GM12878 (cell line): ENCODE results near the gene N4BP2. TPM values are rescaled to one million over a fixed set of nuclear protein-coding genes. Genes with fewer than 3 reads are reported as not detected.

Experiments
- ATAC-seq: fragments of 200-7000 bp; cut with Tn5 transposase; 3 replicates; pipeline ENCODE4 v1.9.1; 2020; ENCODE audit warnings: mild to moderate bottlenecking, moderate library complexity
- BruUV-seq: library from RNA; stranded (reverse); fragments of 400-500 nt; replicated peaks from 2 replicates; lab custom pipeline; 2021; lab: Mats Ljungman, UMichigan
- CTCF ChIA-PET: fragments of 300-600 bp; sonication (Branson Sonifier 250); formaldehyde crosslinking; extraction: SDS; loops from one replicate; lab custom pipeline; 2021; ENCODE audit warnings: inconsistent platforms; lab: Yijun Ruan, JAX
- POLR2A ChIA-PET: fragments of 350-600 bp; formaldehyde crosslinking; extraction: SDS; loops from one replicate; lab custom pipeline; 2021; ENCODE audit warnings: inconsistent platforms; lab: Charles Lee
- RAD21 ChIA-PET: fragments of 300-600 bp; sonication (Branson Sonifier 250); formaldehyde crosslinking; loops from one replicate; lab custom pipeline; 2023; ENCODE audit warnings: antibody characterized with exemption; ENCODE audit not compliant: unreplicated experiment; lab: Charles Lee
- SMC1A ChIA-PET: fragments of 300-600 bp; sonication (Branson Sonifier 250); formaldehyde crosslinking; loops from one replicate; lab custom pipeline; 2023; ENCODE audit not compliant: unreplicated experiment, uncharacterized antibody; lab: Charles Lee
- DNase-seq: peaks from one replicate; pipeline ENCODE4 v3.0.0-alpha.2; 2011; ENCODE audit warnings: low read depth, low spot score
- FAIRE-seq: peaks from 3 replicates; lab custom pipeline; 2011; peaks lifted over from hg19 to GRCh38; lab: Jason Lieb, UNC
- H2AFZ ChIP-seq: 2 replicates; pipeline ENCODE4 v1.6.0; 2011; ENCODE audit warnings: low read depth, low read length, control low read depth; ENCODE audit not compliant: control insufficient read depth
- H3K27ac ChIP-seq: 2 replicates; pipeline ENCODE4 v1.5.1; 2011; ENCODE audit warnings: control low read depth; ENCODE audit not compliant: control insufficient read depth, insufficient read depth
- H3K27me3 ChIP-seq, 2 experiments: replicated peaks in 1 of 2; 2 replicates each; pipeline versions ENCODE4 v1.6.0 to v1.6.1; 2011; ENCODE audit warnings: low read length in 1 of 2; ENCODE audit not compliant: control insufficient read depth in 2 of 2, insufficient read depth in 2 of 2
- H3K36me3 ChIP-seq, 2 experiments: 2 replicates each; pipeline ENCODE4 v1.5.1; 2011; ENCODE audit warnings: low read length in 1 of 2; ENCODE audit not compliant: control insufficient read depth in 2 of 2, insufficient read depth in 2 of 2
- H3K4me1 ChIP-seq: 2 replicates; pipeline ENCODE4 v1.6.1; 2011; ENCODE audit warnings: mild to moderate bottlenecking, low read length, moderate library complexity, mixed read lengths; ENCODE audit not compliant: control insufficient read depth, insufficient read depth
- H3K4me2 ChIP-seq: 2 replicates; pipeline ENCODE4 v1.6.0; 2011; ENCODE audit warnings: control low read depth; ENCODE audit not compliant: control insufficient read depth, insufficient read depth
- H3K4me3 ChIP-seq: fragments of 200-600 bp; sonication (generic); 2 replicates; pipeline ENCODE4 v1.5.1; 2016
- H3K79me2 ChIP-seq: 2 replicates; pipeline ENCODE4 v1.6.0; 2011; ENCODE audit warnings: low read length; ENCODE audit not compliant: control insufficient read depth, insufficient read depth
- H3K9ac ChIP-seq: 2 replicates; pipeline ENCODE4 v1.8.0; 2011; ENCODE audit warnings: low read length, control low read depth, mixed read lengths; ENCODE audit not compliant: control insufficient read depth, insufficient read depth
- H3K9me3 ChIP-seq: replicated peaks from 3 replicates; pipeline ENCODE4 v1.5.1; 2011; ENCODE audit warnings: mild to moderate bottlenecking, low read length; ENCODE audit not compliant: control insufficient read depth, insufficient read depth
- H4K20me1 ChIP-seq: 2 replicates; pipeline ENCODE4 v1.6.0; 2011; ENCODE audit not compliant: control insufficient read depth, insufficient read depth
- CHD4 ChIP-seq: fragments of 200-600 bp; sonication (generic); IDR thresholded peaks from 2 replicates; pipeline ENCODE4 v1.6.1; 2016; ENCODE audit warnings: mild to moderate bottlenecking
- CREB1 ChIP-seq: IDR thresholded peaks from 2 replicates; pipeline ENCODE4 v1.6.1; 2012; ENCODE audit warnings: low read depth, mild to moderate bottlenecking, inconsistent platforms
- EED ChIP-seq: sonication (generic); IDR thresholded peaks from 2 replicates; pipeline ENCODE4 v1.6.1; 2016; ENCODE audit warnings: antibody characterized with exemption, low read depth
- GABPA ChIP-seq: IDR thresholded peaks from 2 replicates; pipeline ENCODE4 v1.6.1; 2014; ENCODE audit warnings: antibody characterized with exemption, low read depth, mild to moderate bottlenecking, inconsistent platforms
- HSF1 ChIP-seq: fragments of 150-350 bp; IDR thresholded peaks from 2 replicates; pipeline ENCODE4 v1.6.1; 2014; ENCODE audit warnings: mild to moderate bottlenecking, low read depth, low read length
- IKZF2 ChIP-seq, 2 experiments: fragments of 450-650 bp; IDR thresholded peaks; 2 replicates each; pipeline ENCODE4 v1.6.1; 2017; ENCODE audit warnings: mild to moderate bottlenecking in 2 of 2, moderate library complexity in 2 of 2
- KLF5 ChIP-seq: fragments of 450-650 bp; IDR thresholded peaks from 2 replicates; pipeline ENCODE4 v1.6.1; 2014; ENCODE audit warnings: mild to moderate bottlenecking; ENCODE audit not compliant: partially characterized antibody
- LARP7 ChIP-seq: fragments of 450-650 bp; IDR thresholded peaks from 2 replicates; pipeline ENCODE4 v1.6.1; 2017; ENCODE audit warnings: mild to moderate bottlenecking
- MXI1 ChIP-seq: fragments of 150-350 bp; IDR thresholded peaks from 2 replicates; pipeline ENCODE4 v1.6.1; 2011; ENCODE audit warnings: low read depth, mild to moderate bottlenecking, inconsistent platforms, low read length, improper control_type of control experiment
- POLR2AphosphoS5 ChIP-seq: IDR thresholded peaks from 2 replicates; pipeline ENCODE4 v1.6.1; 2011; ENCODE audit warnings: mild to moderate bottlenecking, low read length, inconsistent platforms
- RCOR1 ChIP-seq: conservative IDR thresholded peaks from 2 replicates; pipeline ENCODE4 v1.6.1; 2012; ENCODE audit warnings: low read depth, low read length, improper control_type of control experiment
- SMAD5 ChIP-seq: IDR thresholded peaks from 2 replicates; pipeline ENCODE4 v1.6.1; 2016; ENCODE audit warnings: antibody characterized with exemption, low read depth
- TCF3 ChIP-seq: IDR thresholded peaks from 2 replicates; pipeline ENCODE4 v1.6.1; 2012; ENCODE audit warnings: low read depth, mild to moderate bottlenecking, low read length, borderline replicate concordance; ENCODE audit not compliant: insufficient read depth
- WRNIP1 ChIP-seq: IDR thresholded peaks from 2 replicates; pipeline ENCODE4 v1.6.1; 2011; ENCODE audit warnings: low read depth, low read length, improper control_type of control experiment, borderline replicate concordance
- WGBS: methylation state at CpG from one replicate; pipeline ENCODE4 v1.1.6; 2016; ENCODE audit warnings: low lambda C conversion rate; ENCODE audit not compliant: insufficient replicate concordance, insufficient coverage; ENCODE audit errors: missing lambda C conversion rate; 5-methylcytosine and 5-hydroxymethylcytosine counted together
- in situ Hi-C: fragments of 300-500 bp; cut with MboI; formaldehyde crosslinking; loops from 9 replicates; pipeline ENCODE4 v1.14.3; 2018; ENCODE audit warnings: mixed read lengths
- intact Hi-C: fragments of 100-400 bp; cut with micrococcal nuclease; formaldehyde crosslinking; loops from one replicate; pipeline ENCODE4 v1.14.2; 2022; ENCODE audit not compliant: unreplicated experiment
- polyA plus RNA-seq, 11 experiments: library from polyadenylated mRNA; depleted of rRNA in 4 of 11; unstranded in 6 of 11; stranded (reverse) in 5 of 11; fragments of >200 nt; fragmentation: Nextera tagmentation in 4 of 11; fragmentation: Illumina TruSeq in 1 of 11; extraction: Ambion mirVana in 4 of 11; extraction: Trizol in 1 of 11; gene quantifications; 1 replicate in 1 of 11; 2 replicates in 10 of 11; pipeline versions ENCODE4 v1.2.1 to v1.2.3, GENCODE V29; 2011 to 2016; ENCODE audit warnings: inconsistent platforms in 2 of 11, missing spikeins in 2 of 11, low read depth in 1 of 11
- total RNA-seq, 4 experiments: library from RNA; depleted of rRNA in 3 of 4; stranded (reverse); fragments of >200 nt in 3 of 4; fragmentation: Illumina TruSeq in 1 of 4; extraction: Trizol in 1 of 4; gene quantifications; 2 replicates each; pipeline versions ENCODE4 v1.2.1 to v1.2.3, GENCODE V29; 2013 to 2021
- TF ChIP-seq, protein P1 (sequence below): fragments of 450-650 bp; IDR thresholded peaks from 2 replicates; pipeline ENCODE4 v1.6.1; 2016; ENCODE audit warnings: mild to moderate bottlenecking
- TF ChIP-seq, protein P2 (sequence below): IDR thresholded peaks from 2 replicates; pipeline ENCODE4 v1.6.1; 2011; ENCODE audit warnings: mild to moderate bottlenecking, low read depth, low read length, moderate library complexity; ENCODE audit not compliant: insufficient replicate concordance

Gene N4BP2
- total and polyA plus RNA-seq, 10 of the 15 experiments (the other 5 are each of a cell fraction or from before 2014, with no cell fraction given): 2.3 to 18.7 (median 10.0) TPM

GRCh38 chr4:40199179-40199670, 142.6 kb downstream of the N4BP2 start:
- H3K27me3 ChIP-seq: no peaks in the 10 kb centered on the region
- no peaks in the 10 kb centered on the region; a peak in 1 of 4 replicates for H3K36me3 ChIP-seq
- peak overlapping the region; percentile 75 for H3K4me2 ChIP-seq
- ChIA-PET RAD21 (interaction anchor here (1.3 to 18.0 kb wide), 8 partner anchors 9 to 141 kb away, joined by 5 to 356 read pairs (median 17); no protein-coding TSS in a partner anchor), SMC1A (interaction anchor here (1.0 to 20.3 kb wide), 10 partner anchors 10 to 141 kb away, joined by 3 to 374 read pairs (median 6); no protein-coding TSS in a partner anchor), POLR2A (interaction anchor here (1.0 to 12.0 kb wide), 9 partner anchors 9 to 143 kb away, joined by 4 to 214 read pairs (median 10); partner anchors contain the start of gene N4BP2), CTCF (interaction anchor here (0.7 to 2.9 kb wide), 8 partner anchors 8 to 113 kb away, joined by 3 to 17 read pairs (median 4); no protein-coding TSS in a partner anchor)
- no peak overlapping the region for H2AFZ ChIP-seq
- no peaks in the 10 kb centered on the region for H3K4me1 ChIP-seq
- no TSS peak for BruUV-seq
- peak overlapping the region; percentile 99 for H3K9ac ChIP-seq
- H3K4me3 ChIP-seq: peak overlapping the region; percentile 88
- no peak for FAIRE-seq
- no peaks in the 10 kb centered on the region for H3K9me3 ChIP-seq
- ATAC-seq: peak; percentile 5
- no peak for DNase-seq
- H3K79me2 ChIP-seq: peaks cover 98% of the 10 kb centered on the region
- no peaks in the 10 kb centered on the region for H4K20me1 ChIP-seq
- in situ Hi-C loops (loop anchor here (25.0 kb wide), 1 partner anchor 1387 kb away; the partner anchor contains the start of gene TLR1), intact Hi-C loops (loop anchor here (5.0 to 10.0 kb wide), 4 partner anchors 423 to 1154 kb away; no protein-coding TSS in a partner anchor)
- WGBS: 0% methylated on average over 6 of the region's 6 CpGs
- peak overlapping the region; percentile 92 for H3K27ac ChIP-seq
- TF ChIP-seq MXI1 (no peak), IKZF2 (IDR thresholded peaks at IDR 0.05) (no peak; a peak in 1 of 4 replicates), HSF1 (no peak), RCOR1 (no peak), SMAD5 (no peak), TCF3 (no peak), CREB1 (no peak), LARP7 (0 out of 2 replicates have a peak, but pooled peaks have one; percentile 5), CHD4 (no peak), POLR2AphosphoS5 (peak; percentile 18), WRNIP1 (peak; percentile 85; the same call in 1 of the 2 replicates), EED (peak; percentile 69), KLF5 (no peak), GABPA (no peak)
- TF ChIP-seq, protein P1, sequence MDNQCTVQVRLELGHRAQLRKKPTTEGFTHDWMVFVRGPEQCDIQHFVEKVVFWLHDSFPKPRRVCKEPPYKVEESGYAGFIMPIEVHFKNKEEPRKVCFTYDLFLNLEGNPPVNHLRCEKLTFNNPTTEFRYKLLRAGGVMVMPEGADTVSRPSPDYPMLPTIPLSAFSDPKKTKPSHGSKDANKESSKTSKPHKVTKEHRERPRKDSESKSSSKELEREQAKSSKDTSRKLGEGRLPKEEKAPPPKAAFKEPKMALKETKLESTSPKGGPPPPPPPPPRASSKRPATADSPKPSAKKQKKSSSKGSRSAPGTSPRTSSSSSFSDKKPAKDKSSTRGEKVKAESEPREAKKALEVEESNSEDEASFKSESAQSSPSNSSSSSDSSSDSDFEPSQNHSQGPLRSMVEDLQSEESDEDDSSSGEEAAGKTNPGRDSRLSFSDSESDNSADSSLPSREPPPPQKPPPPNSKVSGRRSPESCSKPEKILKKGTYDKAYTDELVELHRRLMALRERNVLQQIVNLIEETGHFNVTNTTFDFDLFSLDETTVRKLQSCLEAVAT: peak; percentile 6
- TF ChIP-seq, protein P2, sequence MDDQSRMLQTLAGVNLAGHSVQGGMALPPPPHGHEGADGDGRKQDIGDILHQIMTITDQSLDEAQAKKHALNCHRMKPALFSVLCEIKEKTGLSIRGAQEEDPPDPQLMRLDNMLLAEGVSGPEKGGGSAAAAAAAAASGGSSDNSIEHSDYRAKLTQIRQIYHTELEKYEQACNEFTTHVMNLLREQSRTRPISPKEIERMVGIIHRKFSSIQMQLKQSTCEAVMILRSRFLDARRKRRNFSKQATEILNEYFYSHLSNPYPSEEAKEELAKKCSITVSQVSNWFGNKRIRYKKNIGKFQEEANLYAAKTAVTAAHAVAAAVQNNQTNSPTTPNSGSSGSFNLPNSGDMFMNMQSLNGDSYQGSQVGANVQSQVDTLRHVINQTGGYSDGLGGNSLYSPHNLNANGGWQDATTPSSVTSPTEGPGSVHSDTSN: no peak
